CD4-positive, alpha-beta T cell treated with Interleukin-17A for 1 hour (primary cell): Measurements from ENCODE around the gene ATCAY.
"Not testable (repeated sequence)": the region's sequence is repeated elsewhere in the genome, so short reads cannot be mapped to it uniquely, and the experiment has no call there.

Source experiments
- DNase-seq: peaks from one replicate; pipeline ENCODE4 v3.0.0-alpha.2; 2020

ATCAY gene

GRCh38 chr19:3904233-3904632, 23.7 kb downstream of the ATCAY start:
- no peak for DNase-seq

- DNase-seq = no peak
Measured at GRCh38 chr19:3907626-3908265, 27.3 kb downstream of the ATCAY start.

GRCh38 chr19:3908266-3909054, 28.0 kb downstream of the ATCAY start:
- no peak for DNase-seq

- no peak for DNase-seq
Measured at GRCh38 chr19:3910105-3910504, 29.6 kb downstream of the ATCAY start.

GRCh38 chr19:3914199-3914598, 33.7 kb downstream of the ATCAY start:
- DNase-seq = no peak

- no peak for DNase-seq
Measured at GRCh38 chr19:3916033-3916432, 35.5 kb downstream of the ATCAY start.

- DNase-seq = no peak
Measured at GRCh38 chr19:3919793-3920192, 39.3 kb downstream of the ATCAY start.

- DNase-seq = no peak
Measured at GRCh38 chr19:3923096-3923758, 42.7 kb downstream of the ATCAY start.

GRCh38 chr19:3923912-3924311, 43.4 kb downstream of the ATCAY start:
- DNase-seq = no peak

GRCh38 chr19:3931041-3931440, 50.6 kb downstream of the ATCAY start:
- no peak for DNase-seq

- no peak for DNase-seq
Measured at GRCh38 chr19:3932931-3933810, 52.7 kb downstream of the ATCAY start, which contains the start of gene NMRK2. Gene NMRK2, plus strand, starts transcription at chr19:3933069. Its CDS starts 603 bp downstream, at chr19:3933672.

GRCh38 chr19:3936506-3937442, 56.3 kb downstream of the ATCAY start:
- DNase-seq = no peak

GRCh38 chr19:3938300-3938950, 57.9 kb downstream of the ATCAY start:
- not testable (repeated sequence) for DNase-seq

GRCh38 chr19:3942790-3943409, 62.4 kb downstream of the ATCAY start:
- no peak for DNase-seq

GRCh38 chr19:3944018-3944721, 63.7 kb downstream of the ATCAY start:
- DNase-seq = no peak

- no peak for DNase-seq
Measured at GRCh38 chr19:3945838-3946237, 65.4 kb downstream of the ATCAY start.

GRCh38 chr19:3947316-3947933, 66.9 kb downstream of the ATCAY start:
- not testable (repeated sequence) for DNase-seq

- no peak for DNase-seq
Measured at GRCh38 chr19:3949294-3949693, 68.8 kb downstream of the ATCAY start.
